ENCODE measurements around the gene PLEKHM3.

Gene PLEKHM3

DNA sequence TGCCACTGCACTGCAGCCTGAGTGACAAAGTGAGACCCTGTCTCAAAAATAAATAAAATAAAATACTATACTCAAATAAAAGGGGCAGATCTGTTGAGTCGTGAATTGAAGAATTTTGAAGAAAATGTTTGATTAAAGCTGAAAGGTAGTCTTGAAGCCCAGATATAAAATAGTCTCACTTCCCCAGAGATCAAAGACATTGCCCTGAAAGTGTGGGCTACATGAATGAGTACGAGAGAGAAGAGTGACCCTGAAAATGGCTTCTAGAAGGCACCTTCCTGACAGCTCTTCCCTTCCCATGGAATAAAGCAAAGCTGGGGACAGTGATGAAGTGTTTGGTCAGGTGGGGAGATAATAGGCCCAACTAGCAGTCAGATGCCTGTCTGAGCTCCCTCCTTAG, 241.8 kb downstream of the PLEKHM3 start:
- DNase-seq, result no peak

DNA sequence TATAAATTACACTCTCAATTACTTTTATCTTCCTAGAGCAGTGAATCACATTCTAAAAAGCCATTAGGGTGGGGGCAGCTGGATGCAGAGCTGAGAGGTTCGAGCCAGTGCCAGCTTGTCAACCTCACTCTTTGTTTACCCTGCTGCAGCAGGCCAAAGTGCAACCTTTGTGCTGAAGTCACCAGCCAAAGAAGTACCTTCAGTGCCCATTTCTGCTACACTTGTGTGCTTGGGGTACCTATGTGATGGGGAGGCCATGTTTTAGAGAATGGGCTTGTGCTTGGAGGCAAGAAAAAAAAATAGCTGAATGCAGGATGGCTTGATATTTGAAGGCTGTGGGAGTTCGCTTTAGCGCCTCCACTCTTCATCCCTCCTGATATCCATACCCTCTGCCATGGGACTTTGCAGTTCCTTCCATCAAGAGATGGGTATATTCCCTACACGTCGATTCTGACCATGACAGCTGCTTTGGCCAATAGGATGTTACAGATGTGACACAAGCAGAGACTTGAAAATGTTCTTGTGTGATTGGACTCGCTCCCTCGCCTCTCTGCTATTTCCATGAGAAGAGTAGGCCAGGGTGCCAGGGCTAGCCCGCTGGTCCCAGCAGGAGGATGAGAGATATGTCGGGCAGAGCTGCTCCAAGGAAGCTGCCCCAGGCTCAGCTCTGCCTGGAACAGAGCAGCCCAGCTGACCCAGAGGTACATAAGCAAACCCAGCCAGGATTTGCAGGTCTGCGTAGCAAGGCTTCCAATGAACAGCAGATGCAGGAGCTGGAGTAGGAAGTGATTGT, 242.9 kb downstream of the PLEKHM3 start:
- DNase-seq, result no peak

DNA sequence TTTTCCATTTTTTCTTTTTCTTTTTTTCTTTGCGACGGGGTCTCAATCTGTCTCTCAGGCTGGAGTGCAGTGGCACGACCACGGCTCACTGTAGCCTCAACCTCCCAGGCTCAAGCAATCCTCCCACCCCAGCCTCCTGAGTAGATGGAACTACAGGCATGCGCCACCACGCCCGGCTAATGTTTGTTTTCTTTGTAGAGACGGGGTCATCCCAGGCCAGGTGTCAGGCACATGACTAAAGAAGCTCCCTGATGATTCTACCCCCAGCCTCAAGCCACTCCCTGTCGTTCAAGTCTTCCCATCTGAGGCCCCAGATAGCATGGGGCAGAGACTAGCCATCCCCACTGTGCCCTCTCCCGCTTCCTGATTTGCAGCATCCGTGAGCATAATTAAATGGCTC, 245.8 kb downstream of the PLEKHM3 start:
- no peak for DNase-seq

DNA sequence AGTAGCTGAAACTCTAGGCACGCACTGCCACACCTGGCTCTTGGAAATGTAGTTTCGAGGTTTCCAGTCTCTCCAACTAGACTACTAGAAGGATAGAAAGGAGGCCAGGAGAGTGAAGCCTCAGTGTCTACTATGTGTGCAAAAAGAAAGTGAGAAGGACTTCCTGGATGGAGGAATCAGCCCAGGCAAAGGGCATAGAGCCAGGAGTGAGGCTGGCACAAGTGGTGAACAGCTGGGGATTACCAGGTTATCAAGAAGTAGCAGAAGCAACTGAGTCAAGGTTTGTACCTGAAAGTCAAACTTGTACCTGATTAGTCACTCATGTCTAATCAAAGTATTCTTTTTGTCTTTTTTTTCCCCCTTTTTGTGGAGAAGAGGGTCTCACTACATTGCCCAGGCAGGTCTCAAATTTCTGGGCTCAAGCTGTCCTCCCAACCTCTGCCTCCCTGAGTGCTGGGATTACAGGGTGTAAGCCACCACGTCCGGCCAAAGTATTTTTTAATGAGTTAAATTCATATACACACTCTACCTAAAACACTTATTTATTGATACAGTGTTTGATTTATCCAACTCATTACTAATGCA, 246.9 kb downstream of the PLEKHM3 start:
- no peak for DNase-seq

DNA sequence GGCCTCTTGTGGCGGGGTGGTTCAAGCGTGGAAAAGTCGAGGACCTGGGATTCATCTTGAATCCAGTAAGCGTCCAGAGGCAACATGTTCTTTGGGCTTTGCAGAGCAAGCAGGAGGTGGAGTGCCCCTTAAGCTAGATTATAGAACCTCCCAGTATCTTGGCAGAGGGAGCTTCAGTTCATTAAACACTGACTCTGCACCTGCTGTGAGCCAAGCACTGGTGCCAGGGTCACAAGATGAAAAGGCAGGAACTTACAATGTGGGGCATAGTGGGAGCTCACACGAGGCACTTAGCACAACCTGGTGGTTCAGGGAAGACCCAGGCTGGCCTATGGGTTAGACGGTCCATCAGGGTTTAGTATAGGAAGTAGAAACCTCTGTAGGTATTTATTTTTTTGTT, 248.2 kb downstream of the PLEKHM3 start:
- DNase-seq, result no peak

DNA sequence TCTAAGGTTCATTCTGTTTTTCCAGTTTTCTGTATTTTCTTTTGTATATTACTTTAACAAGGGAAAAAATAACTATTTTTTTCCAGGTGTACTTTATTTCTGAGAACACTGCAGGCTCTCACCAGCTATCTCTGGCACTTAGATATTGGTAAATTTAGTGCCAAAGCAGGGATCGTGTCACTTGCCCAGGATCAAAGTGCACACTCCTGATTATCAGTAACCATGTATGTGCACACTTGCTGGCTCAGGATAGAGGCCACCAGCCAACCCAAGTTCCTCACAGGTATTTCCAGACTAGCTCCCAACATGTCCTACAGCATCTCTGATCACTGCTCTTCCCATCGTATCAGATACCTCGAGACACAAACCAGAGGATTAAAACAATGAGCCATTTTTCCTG, 249.9 kb downstream of the PLEKHM3 start:
- no peak for DNase-seq

DNA sequence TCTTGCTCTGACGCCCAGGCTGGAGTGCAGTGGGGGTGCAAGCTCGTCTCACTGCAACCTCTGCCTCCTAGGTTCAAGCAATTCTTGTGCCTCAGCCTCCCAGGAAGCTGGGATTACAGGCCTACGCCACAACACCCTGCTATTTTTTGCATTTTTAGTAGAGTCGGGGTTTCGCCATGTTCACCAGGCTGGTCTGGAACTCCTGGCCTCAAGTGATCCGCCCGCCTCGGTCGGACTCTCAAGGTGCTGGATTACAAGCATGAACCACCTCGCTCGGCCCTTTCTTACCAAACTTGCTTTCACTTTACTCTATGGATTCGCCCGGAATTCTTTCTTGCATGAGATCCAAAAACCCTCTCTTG, 252.5 kb downstream of the PLEKHM3 start:
- DNase-seq, result no peak

DNA sequence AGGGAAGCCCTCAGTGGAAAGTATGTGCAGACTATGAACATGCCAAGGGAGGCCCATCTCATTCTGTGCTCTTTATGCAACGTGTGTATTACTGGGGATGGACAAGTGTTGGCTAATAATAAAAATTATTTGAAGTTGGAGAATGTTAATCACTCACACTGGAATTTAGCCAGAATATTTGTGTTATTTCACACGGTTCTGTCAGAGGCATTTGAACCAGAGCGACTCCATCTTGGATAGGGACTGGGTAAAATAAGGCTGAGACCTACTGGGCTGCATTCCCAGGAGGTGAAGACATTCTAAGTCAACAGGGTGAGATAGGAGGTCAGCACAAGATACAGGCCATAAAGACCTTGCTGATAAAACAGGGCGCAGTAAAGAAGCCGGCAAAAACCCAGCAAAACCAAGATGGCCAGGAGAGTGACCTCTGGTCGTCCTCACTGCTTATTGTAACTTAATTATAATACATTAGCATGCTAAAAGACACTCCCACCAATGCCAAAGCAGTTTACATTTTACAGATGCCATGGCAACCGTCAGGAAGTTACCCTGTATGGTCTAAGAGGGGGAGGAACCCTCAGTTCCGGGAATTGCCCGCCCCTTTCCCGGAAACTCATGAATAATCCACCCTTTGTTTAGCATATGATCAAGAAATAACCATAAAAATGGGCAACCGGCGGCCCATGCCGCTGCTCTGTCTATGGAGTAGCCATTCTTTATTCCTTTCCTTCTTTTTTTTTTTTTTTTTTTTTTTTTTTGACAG, 253.1 kb downstream of the PLEKHM3 start:
- DNase-seq, result no peak

DNA sequence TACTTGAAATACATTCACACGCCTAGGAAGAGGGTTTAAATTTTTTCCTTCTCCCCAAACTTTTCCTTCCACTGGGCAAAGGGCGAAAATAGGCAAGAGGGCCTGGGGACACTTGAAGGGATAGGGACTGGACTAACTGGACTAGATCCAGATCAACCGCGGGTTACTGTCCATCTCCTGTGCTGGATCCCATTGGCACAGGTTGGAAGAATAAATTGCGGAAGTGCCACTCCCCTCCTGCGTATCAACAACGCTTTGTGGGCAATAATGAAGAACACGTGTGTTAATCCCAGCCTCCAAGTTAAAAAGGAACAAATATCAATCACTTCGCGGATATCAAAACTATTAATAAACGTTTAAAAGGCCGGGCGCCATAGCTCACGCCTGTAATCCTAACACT, 253.9 kb downstream of the PLEKHM3 start:
- DNase-seq, result no peak
